ENCODE measurements around the gene KEL.

Gene KEL

GRCh38 chr7:142901426-142902259 lies 60.5 kb downstream of the KEL start:
- Mint-ChIP-seq H3K27me3 (ENCODE audit: low read depth, poor library complexity) (peaks cover 41% of the 10 kb centered on the region), H3K9me3 (peaks cover 32% of the 10 kb centered on the region), H3K27ac (peak overlapping the region; percentile 46), H3K36me3 (ENCODE audit: low read depth) (peaks cover 9% of the 10 kb centered on the region), H3K4me1 (no peaks in the 10 kb centered on the region), H3K4me3 (no peak overlapping the region)
- no peak for DNase-seq
- TF ChIP-seq, protein P1, sequence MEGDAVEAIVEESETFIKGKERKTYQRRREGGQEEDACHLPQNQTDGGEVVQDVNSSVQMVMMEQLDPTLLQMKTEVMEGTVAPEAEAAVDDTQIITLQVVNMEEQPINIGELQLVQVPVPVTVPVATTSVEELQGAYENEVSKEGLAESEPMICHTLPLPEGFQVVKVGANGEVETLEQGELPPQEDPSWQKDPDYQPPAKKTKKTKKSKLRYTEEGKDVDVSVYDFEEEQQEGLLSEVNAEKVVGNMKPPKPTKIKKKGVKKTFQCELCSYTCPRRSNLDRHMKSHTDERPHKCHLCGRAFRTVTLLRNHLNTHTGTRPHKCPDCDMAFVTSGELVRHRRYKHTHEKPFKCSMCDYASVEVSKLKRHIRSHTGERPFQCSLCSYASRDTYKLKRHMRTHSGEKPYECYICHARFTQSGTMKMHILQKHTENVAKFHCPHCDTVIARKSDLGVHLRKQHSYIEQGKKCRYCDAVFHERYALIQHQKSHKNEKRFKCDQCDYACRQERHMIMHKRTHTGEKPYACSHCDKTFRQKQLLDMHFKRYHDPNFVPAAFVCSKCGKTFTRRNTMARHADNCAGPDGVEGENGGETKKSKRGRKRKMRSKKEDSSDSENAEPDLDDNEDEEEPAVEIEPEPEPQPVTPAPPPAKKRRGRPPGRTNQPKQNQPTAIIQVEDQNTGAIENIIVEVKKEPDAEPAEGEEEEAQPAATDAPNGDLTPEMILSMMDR (IDR thresholded peaks at IDR 0.05), result no peak

DNA sequence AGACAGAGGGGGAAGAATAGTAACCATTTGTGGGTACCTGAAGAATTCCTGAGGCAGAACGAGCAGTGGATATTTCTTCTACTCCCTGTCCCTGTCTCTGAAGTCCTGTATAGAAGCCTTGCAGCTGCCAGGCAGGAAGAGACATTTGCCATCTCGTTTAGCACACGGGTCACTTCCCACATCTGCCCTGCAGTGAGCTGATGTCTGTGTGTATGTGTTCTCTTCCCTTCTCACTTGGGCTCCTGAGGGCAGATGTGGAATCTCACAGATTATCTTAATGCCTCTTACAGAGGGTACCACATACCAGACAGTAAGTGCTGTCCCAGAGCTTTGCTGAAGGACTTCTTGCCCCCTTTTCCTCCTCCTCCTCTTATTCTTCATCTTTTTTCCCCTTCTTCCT lies 62.5 kb downstream of the KEL start:
- TF ChIP-seq, protein P1 (IDR thresholded peaks at IDR 0.05), result no peak
- peaks cover 5% of the 10 kb centered on the region for H3K36me3 Mint-ChIP-seq (ENCODE audit: low read depth)
- no peak overlapping the region for H3K27ac Mint-ChIP-seq
- no peak for DNase-seq
- H3K4me1 Mint-ChIP-seq, result no peaks in the 10 kb centered on the region
- H3K9me3 Mint-ChIP-seq, result peaks cover 25% of the 10 kb centered on the region
- H3K4me3 Mint-ChIP-seq, result no peak overlapping the region
- H3K27me3 Mint-ChIP-seq (ENCODE audit: low read depth, poor library complexity), result peaks cover 53% of the 10 kb centered on the region

DNA sequence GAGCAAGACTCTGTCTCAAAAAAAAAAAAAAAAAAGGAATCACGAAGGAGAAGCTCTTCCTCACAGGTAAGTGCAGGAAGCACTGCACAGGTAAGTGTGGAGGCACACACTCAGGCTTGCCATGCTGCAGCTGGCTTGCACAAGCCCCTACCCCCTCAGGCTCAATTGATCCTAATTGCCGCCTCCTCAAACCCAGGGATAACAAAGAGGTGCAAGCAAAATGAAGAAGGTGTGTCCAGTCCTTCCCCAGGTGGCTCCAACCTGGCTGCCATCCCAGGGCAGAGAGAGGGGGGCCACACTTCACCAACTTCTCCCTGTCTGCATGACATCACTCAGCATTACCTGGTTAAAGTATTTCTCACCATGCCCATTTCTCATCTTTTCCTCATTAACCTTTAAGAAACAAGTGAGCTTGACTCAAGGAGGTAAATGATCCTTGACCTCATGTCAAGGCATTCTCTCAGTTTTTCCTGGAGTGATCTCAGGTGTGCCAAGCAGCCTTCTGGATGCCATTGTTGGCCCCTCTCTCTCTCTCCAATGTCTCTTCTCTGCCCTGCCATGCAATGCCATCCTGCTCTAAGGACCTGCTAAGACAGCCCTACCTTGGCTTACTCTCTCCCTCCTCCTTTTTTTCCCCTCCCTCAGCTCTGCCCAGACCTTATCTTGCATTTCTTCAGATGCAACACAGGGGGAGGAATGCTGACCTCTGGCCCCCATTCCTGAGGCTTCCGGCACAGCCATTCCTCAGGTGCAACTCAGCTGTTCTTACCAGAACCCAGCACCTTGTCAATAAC lies 63.6 kb downstream of the KEL start:
- DNase-seq, result no peak
- Mint-ChIP-seq H3K27me3 (ENCODE audit: low read depth, poor library complexity) (peaks cover 54% of the 10 kb centered on the region), H3K27ac (no peak overlapping the region), H3K4me3 (no peak overlapping the region), H3K36me3 (ENCODE audit: low read depth) (peaks cover 5% of the 10 kb centered on the region), H3K4me1 (no peaks in the 10 kb centered on the region), H3K9me3 (peaks cover 17% of the 10 kb centered on the region)
- TF ChIP-seq, protein P1 (IDR thresholded peaks at IDR 0.05), result no peak

GRCh38 chr7:142897691-142898090 lies 64.5 kb downstream of the KEL start:
- no peaks in the 10 kb centered on the region for H3K36me3 Mint-ChIP-seq (ENCODE audit: low read depth)
- TF ChIP-seq, protein P1 (IDR thresholded peaks at IDR 0.05), result no peak
- H3K4me1 Mint-ChIP-seq, result no peaks in the 10 kb centered on the region
- no peak for DNase-seq
- H3K4me3 Mint-ChIP-seq, result no peak overlapping the region
- H3K27me3 Mint-ChIP-seq (ENCODE audit: low read depth, poor library complexity), result peaks cover 55% of the 10 kb centered on the region
- H3K27ac Mint-ChIP-seq, result no peak overlapping the region
- H3K9me3 Mint-ChIP-seq, result peaks cover 9% of the 10 kb centered on the region

DNA sequence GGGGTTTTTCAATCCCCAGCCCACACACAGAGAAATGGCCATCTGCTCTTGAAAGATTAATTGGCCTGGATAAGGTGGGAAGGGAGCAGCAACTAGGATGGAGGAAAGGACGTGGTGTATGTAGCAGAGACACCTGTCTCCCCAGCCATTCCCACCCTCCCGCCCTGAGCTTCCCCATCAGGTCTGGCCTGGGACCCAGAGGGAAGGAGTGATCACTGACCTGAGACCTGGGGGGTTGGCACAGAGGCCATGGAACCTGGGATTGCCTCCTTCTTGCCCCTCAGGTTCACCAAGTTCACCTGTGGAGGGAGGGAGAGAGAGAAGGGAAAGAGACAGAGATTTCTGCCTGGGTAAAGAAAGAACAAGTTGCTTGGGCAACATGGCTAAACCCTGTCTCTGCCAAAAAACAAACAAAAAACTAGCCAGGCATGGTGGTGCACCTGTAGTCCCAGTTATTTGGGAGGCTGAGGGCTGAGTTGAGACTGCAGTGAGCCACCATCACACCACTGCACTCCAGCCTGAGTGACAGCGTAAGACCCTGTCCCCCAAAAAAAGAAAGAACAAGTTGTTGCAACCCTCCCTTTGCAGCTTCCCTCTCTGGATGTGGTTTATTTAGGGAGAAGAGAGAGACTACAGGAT lies 65.3 kb downstream of the KEL start:
- H3K36me3 Mint-ChIP-seq (ENCODE audit: low read depth), result no peaks in the 10 kb centered on the region
- no peak for DNase-seq
- no peaks in the 10 kb centered on the region for H3K4me1 Mint-ChIP-seq
- H3K9me3 Mint-ChIP-seq, result peaks cover 4% of the 10 kb centered on the region
- H3K4me3 Mint-ChIP-seq, result no peak overlapping the region
- peaks cover 57% of the 10 kb centered on the region for H3K27me3 Mint-ChIP-seq (ENCODE audit: low read depth, poor library complexity)
- H3K27ac Mint-ChIP-seq, result peak overlapping the region; percentile 52
- TF ChIP-seq, protein P1 (IDR thresholded peaks at IDR 0.05), result no peak

Measured in nephron progenitor cell (in vitro differentiated cells).